ENCODE measurements around the gene SPAAR. TPM values are rescaled to one million over a fixed set of nuclear protein-coding genes. Genes with fewer than 3 reads are reported as not detected.
"Not testable (repeated sequence)": the region's sequence is repeated elsewhere in the genome, so short reads cannot be mapped to it uniquely, and the experiment has no call there.

Gene SPAAR
- total RNA-seq, 1 donor from 2014 or later, result not detected

- Mint-ChIP-seq H3K4me1 (ENCODE audit: unreplicated experiment) (no peaks in the 10 kb centered on the region), H3K27ac (no peak overlapping the region), H3K27me3 (peaks cover 30% of the 10 kb centered on the region), H3K36me3 (no peaks in the 10 kb centered on the region), H3K9me3 (no peaks in the 10 kb centered on the region), H3K4me3 (no peak overlapping the region)
- TF ChIP-seq CTCF (conservative IDR thresholded peaks at IDR 0.05), result no peak
- DNase-seq (ENCODE audit: extremely low spot score, unreplicated experiment), result no peak
Measured at GRCh38 chr9:35892051-35892450, 17.2 kb upstream of the SPAAR start.

DNA sequence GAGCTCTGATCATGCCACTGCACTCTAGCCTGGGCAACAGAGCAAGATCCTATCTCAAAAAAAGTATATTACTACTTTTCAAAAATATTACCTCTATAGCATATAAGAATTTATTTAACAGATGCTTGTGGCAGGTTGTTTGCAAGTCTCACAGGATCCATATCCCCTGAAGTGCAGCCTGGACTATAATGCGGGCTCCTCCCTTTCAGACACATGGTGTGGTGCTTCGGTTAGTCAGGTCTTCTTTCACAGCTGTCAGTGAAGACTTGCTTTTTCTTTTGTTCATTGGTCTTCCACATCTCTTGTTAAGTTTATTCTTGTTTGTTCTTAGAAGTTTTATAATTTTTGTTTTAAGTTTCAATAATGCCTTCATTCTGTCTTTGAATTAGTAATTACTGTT lies 12.7 kb upstream of the SPAAR start:
- H3K36me3 Mint-ChIP-seq, result no peaks in the 10 kb centered on the region
- TF ChIP-seq CTCF (conservative IDR thresholded peaks at IDR 0.05), result no peak
- no peak for DNase-seq (ENCODE audit: extremely low spot score, unreplicated experiment)
- H3K27me3 Mint-ChIP-seq, result peaks cover 45% of the 10 kb centered on the region
- H3K4me3 Mint-ChIP-seq, result no peak overlapping the region
- no peaks in the 10 kb centered on the region for H3K4me1 Mint-ChIP-seq (ENCODE audit: unreplicated experiment)
- no peaks in the 10 kb centered on the region for H3K9me3 Mint-ChIP-seq
- no peak overlapping the region for H3K27ac Mint-ChIP-seq

GRCh38 chr9:35897376-35898099 lies 11.8 kb upstream of the SPAAR start:
- H3K27ac Mint-ChIP-seq; H3K4me1 Mint-ChIP-seq (ENCODE audit: unreplicated experiment); H3K9me3 Mint-ChIP-seq; H3K4me3 Mint-ChIP-seq; DNase-seq (ENCODE audit: extremely low spot score, unreplicated experiment); H3K36me3 Mint-ChIP-seq: not testable (repeated sequence)
- peaks cover 43% of the 10 kb centered on the region for H3K27me3 Mint-ChIP-seq

DNA sequence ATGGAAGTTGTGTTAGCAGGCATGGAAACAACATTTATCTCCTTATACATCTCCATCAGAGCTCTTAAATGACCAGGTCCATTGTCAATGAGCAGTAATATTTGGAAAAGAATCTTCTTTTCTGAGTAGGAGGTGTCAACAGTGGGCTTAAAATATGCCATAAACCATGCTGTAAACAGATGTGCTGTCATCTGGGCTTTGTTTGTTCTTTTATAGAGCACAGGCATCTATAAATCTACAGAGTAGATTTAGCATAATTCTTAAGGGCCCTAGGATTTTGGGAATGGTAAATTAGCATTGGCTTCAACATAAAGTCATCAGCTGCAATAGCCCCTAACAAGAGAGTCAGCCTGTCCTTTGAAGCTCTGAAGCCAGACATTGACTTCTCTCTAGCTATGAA lies 11.0 kb upstream of the SPAAR start:
- Mint-ChIP-seq H3K27ac (no peak overlapping the region), H3K36me3 (no peaks in the 10 kb centered on the region), H3K27me3 (peaks cover 45% of the 10 kb centered on the region), H3K9me3 (no peaks in the 10 kb centered on the region), H3K4me3 (no peak overlapping the region), H3K4me1 (ENCODE audit: unreplicated experiment) (peaks cover 4% of the 10 kb centered on the region)
- no peak for TF ChIP-seq CTCF (conservative IDR thresholded peaks at IDR 0.05)
- DNase-seq (ENCODE audit: extremely low spot score, unreplicated experiment), result no peak

GRCh38 chr9:35899021-35899420 lies 10.3 kb upstream of the SPAAR start:
- Mint-ChIP-seq H3K9me3 (no peaks in the 10 kb centered on the region), H3K27ac (no peak overlapping the region), H3K27me3 (peaks cover 38% of the 10 kb centered on the region), H3K4me3 (no peak overlapping the region), H3K4me1 (ENCODE audit: unreplicated experiment) (peaks cover 4% of the 10 kb centered on the region), H3K36me3 (no peaks in the 10 kb centered on the region)
- no peak for TF ChIP-seq CTCF (conservative IDR thresholded peaks at IDR 0.05)
- DNase-seq (ENCODE audit: extremely low spot score, unreplicated experiment), result no peak

DNA sequence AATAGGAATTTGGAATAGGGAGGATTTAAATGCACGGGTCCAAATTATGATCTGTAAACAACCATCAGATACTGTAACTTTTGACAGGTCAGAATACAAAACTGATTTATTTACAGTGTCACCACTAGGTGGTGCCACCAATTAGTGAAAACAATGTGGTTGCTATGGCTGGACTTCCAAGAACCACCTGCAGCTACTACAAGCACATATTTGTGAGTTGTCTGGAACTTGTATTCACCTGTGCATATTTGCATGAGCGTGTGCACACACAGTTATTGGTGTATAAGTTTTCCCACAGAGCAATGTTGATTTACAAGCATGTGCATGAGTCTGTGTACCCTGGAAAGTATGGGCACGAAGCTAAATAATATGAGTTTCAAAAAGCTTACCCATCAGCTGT lies 6.2 kb upstream of the SPAAR start:
- Mint-ChIP-seq H3K4me3 (no peak overlapping the region), H3K36me3 (no peaks in the 10 kb centered on the region), H3K27ac (no peak overlapping the region), H3K9me3 (no peaks in the 10 kb centered on the region), H3K4me1 (ENCODE audit: unreplicated experiment) (peaks cover 25% of the 10 kb centered on the region), H3K27me3 (peaks cover 23% of the 10 kb centered on the region)
- TF ChIP-seq CTCF (conservative IDR thresholded peaks at IDR 0.05), result peak; percentile 85
- no peak for DNase-seq (ENCODE audit: extremely low spot score, unreplicated experiment)
